Embryonic facial prominence (tissue), 1 donor: ENCODE results near the gene SMC3.
"Not testable (repeated sequence)": the region's sequence is repeated elsewhere in the genome, so short reads cannot be mapped to it uniquely, and the experiment has no call there.

ENCODE experiments used
- DNase-seq: peaks from one replicate; pipeline ENCODE4 v3.0.0-alpha.2; 2016; ENCODE audit errors: extremely low spot score

SMC3 gene

GRCh38 chr10:110567201-110568054, at the start of gene SMC3:
Gene SMC3, plus strand, starts transcription at chr10:110567695. Its CDS starts 122 bp downstream, at chr10:110567817.
- peak; percentile 85 for DNase-seq

- no peak for DNase-seq
Observed at GRCh38 chr10:110522365-110522988, 45.0 kb upstream of the SMC3 start.

- DNase-seq: no peak
Observed at GRCh38 chr10:110523736-110524135, 43.8 kb upstream of the SMC3 start.

GRCh38 chr10:110524179-110524858, 43.2 kb upstream of the SMC3 start:
- DNase-seq: no peak

- no peak for DNase-seq
Observed at GRCh38 chr10:110524859-110525232, 42.6 kb upstream of the SMC3 start.

- no peak for DNase-seq
Observed at GRCh38 chr10:110525349-110526260, 41.9 kb upstream of the SMC3 start.

- DNase-seq: no peak
Observed at GRCh38 chr10:110527731-110528171, 39.7 kb upstream of the SMC3 start.

GRCh38 chr10:110528224-110528996, 39.1 kb upstream of the SMC3 start:
- DNase-seq: no peak

- DNase-seq: not testable (repeated sequence)
Observed at GRCh38 chr10:110528997-110529524, 38.4 kb upstream of the SMC3 start.

GRCh38 chr10:110529596-110530011, 37.9 kb upstream of the SMC3 start:
- no peak for DNase-seq

- DNase-seq: no peak
Observed at GRCh38 chr10:110530131-110530831, 37.2 kb upstream of the SMC3 start.

- DNase-seq: no peak
Observed at GRCh38 chr10:110531687-110532086, 35.8 kb upstream of the SMC3 start.

- not testable (repeated sequence) for DNase-seq
Observed at GRCh38 chr10:110532628-110533027, 34.9 kb upstream of the SMC3 start.

- no peak for DNase-seq
Observed at GRCh38 chr10:110533149-110533548, 34.3 kb upstream of the SMC3 start.

GRCh38 chr10:110534571-110534970, 32.9 kb upstream of the SMC3 start:
- no peak for DNase-seq

GRCh38 chr10:110535958-110536891, 31.3 kb upstream of the SMC3 start:
- DNase-seq: no peak

GRCh38 chr10:110539091-110539490, 28.4 kb upstream of the SMC3 start:
- DNase-seq: no peak

GRCh38 chr10:110540031-110540430, 27.5 kb upstream of the SMC3 start:
- no peak for DNase-seq
